MM.1S (cell line): ENCODE results near the gene RASIP1.

ENCODE experiments used
- EZH2 ChIP-seq: fragments of 300-600 bp; sonication (generic); optimal IDR thresholded peaks from 2 replicates; pipeline ENCODE3; 2017; ENCODE audit warnings: low read depth, mild to moderate bottlenecking, antibody characterized with exemption, low read length, mixed read lengths
- EZH2phosphoT487 ChIP-seq: fragments of 300-600 bp; sonication (generic); IDR thresholded peaks from 2 replicates; pipeline ENCODE4 v1.6.1; 2018; ENCODE audit warnings: antibody characterized with exemption, low read length

- TF ChIP-seq EZH2 (no peak), EZH2phosphoT487 (no peak)
Observed at GRCh38 chr19:48746738-48747575, 6.5 kb upstream of the RASIP1 start, which contains the start of gene IZUMO1.
